Endothelial cell of umbilical vein (primary cell): ENCODE results near the gene MAP4K4. TPM values are rescaled to one million over a fixed set of nuclear protein-coding genes. Genes with fewer than 3 reads are reported as not detected.

Source experiments
- BruUV-seq: library from RNA; stranded (reverse); fragments of 400-500 nt; replicated peaks from 2 replicates; lab custom pipeline; 2021; lab: Mats Ljungman, UMichigan
- CTCF ChIA-PET: fragments of 300-600, 350-600 bp; sonication (Branson Sonifier 250); formaldehyde crosslinking; loops from one replicate; lab custom pipeline; 2021; ENCODE audit warnings: antibody characterized with exemption, inconsistent platforms; lab: Charles Lee
- POLR2A ChIA-PET: fragments of 300-600, 350-600 bp; sonication (Branson Sonifier 250); formaldehyde crosslinking; loops from one replicate; lab custom pipeline; 2021; ENCODE audit warnings: antibody characterized with exemption, inconsistent platforms; lab: Charles Lee
- DNase-seq: peaks from one replicate; pipeline ENCODE4 v3.0.0-alpha.2; 2011; ENCODE audit warnings: low read depth, low spot score
- FAIRE-seq: peaks from 2 replicates; lab custom pipeline; 2011; peaks lifted over from hg19 to GRCh38; lab: Jason Lieb, UNC
- H2AFZ ChIP-seq: 2 replicates; pipeline ENCODE4 v1.6.0; 2012; ENCODE audit warnings: low read depth, low read length, control low read depth, inconsistent platforms
- H3K27ac ChIP-seq: 2 replicates; pipeline ENCODE4 v1.5.1; 2011; ENCODE audit warnings: low read depth, mild to moderate bottlenecking, control low read depth, low read length, moderate library complexity; ENCODE audit not compliant: insufficient read depth
- H3K27me3 ChIP-seq, 2 experiments: 2 replicates each; pipeline versions ENCODE4 v1.6.0 to v1.6.1; 2011; ENCODE audit warnings: low read length in 2 of 2, mixed read lengths in 1 of 2; ENCODE audit not compliant: control insufficient read depth in 2 of 2, insufficient read depth in 2 of 2
- H3K36me3 ChIP-seq, 2 experiments: 2 replicates in 1 of 2; 3 replicates in 1 of 2; pipeline ENCODE4 v1.5.1; 2011; ENCODE audit warnings: low read length in 2 of 2, mild to moderate bottlenecking in 1 of 2, moderate library complexity in 1 of 2; ENCODE audit not compliant: control insufficient read depth in 2 of 2, insufficient read depth in 2 of 2; ENCODE audit errors: extremely low read depth in 1 of 2
- H3K4me1 ChIP-seq: 3 replicates; pipeline ENCODE4 v1.5.1; 2011; ENCODE audit warnings: mild to moderate bottlenecking, low read length; ENCODE audit not compliant: control insufficient read depth, insufficient read depth; ENCODE audit errors: extremely low read depth
- H3K4me2 ChIP-seq: 2 replicates; pipeline ENCODE4 v1.6.1; 2011; ENCODE audit warnings: low read length, control low read depth, mixed read lengths; ENCODE audit not compliant: insufficient read depth
- H3K4me3 ChIP-seq, 3 experiments: fragments of 200-600 bp in 1 of 3; sonication (generic), shearing (Covaris generic) in 1 of 3; replicated peaks in 1 of 3; 2 replicates each; pipeline ENCODE4 v1.5.1; 2011 to 2016; ENCODE audit warnings: control low read depth in 3 of 3, low read length in 3 of 3, mild to moderate bottlenecking in 2 of 3, inconsistent platforms in 1 of 3, low read depth in 1 of 3, moderate library complexity in 1 of 3; ENCODE audit not compliant: insufficient read depth in 1 of 3
- H3K79me2 ChIP-seq: 2 replicates; pipeline ENCODE4 v1.6.0; 2012; ENCODE audit warnings: low read length, inconsistent platforms; ENCODE audit not compliant: control insufficient read depth, insufficient read depth
- H3K9ac ChIP-seq: replicated peaks from 2 replicates; pipeline ENCODE3; 2011; ENCODE audit warnings: low read length, control low read depth; ENCODE audit not compliant: insufficient read depth; ENCODE audit errors: extremely low read depth
- H3K9me1 ChIP-seq: replicated peaks from 3 replicates; pipeline ENCODE4 v1.6.0; 2011; ENCODE audit warnings: mild to moderate bottlenecking, low read length; ENCODE audit not compliant: control insufficient read depth, insufficient read depth; ENCODE audit errors: extremely low read depth
- H3K9me3 ChIP-seq: replicated peaks from 2 replicates; pipeline ENCODE4 v1.5.1; 2012; ENCODE audit warnings: low read length, inconsistent platforms; ENCODE audit not compliant: control insufficient read depth, insufficient read depth
- H4K20me1 ChIP-seq: replicated peaks from 2 replicates; pipeline ENCODE3; 2011; ENCODE audit warnings: mild to moderate bottlenecking, low read length; ENCODE audit not compliant: control insufficient read depth, insufficient read depth; ENCODE audit errors: extremely low read depth
- CTCF ChIP-seq, 2 donors: IDR thresholded peaks; 1 replicate in 1 of 2; 2 replicates in 1 of 2; pipeline ENCODE4 v1.5.1; 2011; ENCODE audit warnings: low read length in 2 of 2, mild to moderate bottlenecking in 2 of 2, moderate library complexity in 2 of 2, control low read depth in 1 of 2, inconsistent platforms in 1 of 2, low read depth in 1 of 2; ENCODE audit not compliant: insufficient read depth in 1 of 2; ENCODE audit errors: extremely low read depth in 1 of 2
- EZH2 ChIP-seq: IDR thresholded peaks from 2 replicates; pipeline ENCODE4 v1.6.1; 2012; ENCODE audit warnings: borderline replicate concordance, low read depth, mild to moderate bottlenecking, moderate library complexity, low read length, inconsistent platforms; ENCODE audit not compliant: severe bottlenecking
- FOS ChIP-seq: IDR thresholded peaks from 2 replicates; pipeline ENCODE4 v1.6.1; 2011; ENCODE audit warnings: mild to moderate bottlenecking, low read length, moderate library complexity, borderline replicate concordance; ENCODE audit not compliant: insufficient read depth
- GATA2 ChIP-seq: IDR thresholded peaks from 2 replicates; pipeline ENCODE4 v1.7.0; 2011; ENCODE audit warnings: low read depth, mild to moderate bottlenecking, moderate library complexity, mixed read lengths, low read length; ENCODE audit not compliant: insufficient read length, insufficient read depth
- JUN ChIP-seq: IDR thresholded peaks from 2 replicates; pipeline ENCODE4 v1.6.1; 2011; ENCODE audit warnings: borderline replicate concordance, low read depth; ENCODE audit not compliant: insufficient read length, insufficient read depth
- MAX ChIP-seq: IDR thresholded peaks from 2 replicates; pipeline ENCODE4 v1.6.1; 2011; ENCODE audit not compliant: insufficient read depth, insufficient read length
- MYC ChIP-seq: IDR thresholded peaks from one replicate; pipeline ENCODE4 v1.6.1; 2011; ENCODE audit warnings: mild to moderate bottlenecking, low read depth, low read length
- POLR2A ChIP-seq: IDR thresholded peaks from 2 replicates; pipeline ENCODE4 v1.6.1; 2012; ENCODE audit warnings: low read depth, mild to moderate bottlenecking, control low read depth, low read length
- POLR2AphosphoS5 ChIP-seq: IDR thresholded peaks from 2 replicates; pipeline ENCODE4 v1.6.1; 2012; ENCODE audit warnings: low read depth, mild to moderate bottlenecking, control low read depth, low read length, moderate library complexity; ENCODE audit not compliant: insufficient read depth
- dilution Hi-C: fragments of 300-500 bp; cut with MboI; formaldehyde crosslinking; loops from one replicate; pipeline ENCODE4 v1.15.0; 2019; ENCODE audit warnings: low sequenced_read_pairs; ENCODE audit not compliant: extremely low pct_ligation_motif_present
- intact Hi-C: fragments of 100-400 bp; cut with micrococcal nuclease; formaldehyde crosslinking; loops from one replicate; pipeline ENCODE4 v1.10.0; 2022
- polyA plus RNA-seq, 4 experiments: library from polyadenylated mRNA; depleted of rRNA in 3 of 4; stranded (reverse) in 3 of 4; unstranded in 1 of 4; fragments of >200 nt; gene quantifications; 2 replicates each; pipeline versions ENCODE4 v1.2.1 to v1.2.3, GENCODE V29; 2011 to 2012; ENCODE audit warnings: missing spikeins in 1 of 4
- total RNA-seq: library from RNA; stranded (reverse); gene quantifications from 2 replicates; pipeline ENCODE4 v1.2.3, GENCODE V29; 2021

Gene MAP4K4
- total and polyA plus RNA-seq, 2 donors (not counting 3 experiments of a cell fraction or from before 2014, with no cell fraction given): 79.4 to 269 TPM

GRCh38 chr2:101823859-101824258 lies 126.4 kb downstream of the MAP4K4 start:
- Histone ChIP-seq H2AFZ (no peak overlapping the region), H3K9me3 (no peaks in the 10 kb centered on the region), H3K9ac (no peak overlapping the region), H3K4me1 (peaks cover 50% of the 10 kb centered on the region), H3K27ac (peak overlapping the region; percentile 30), H3K4me3 (no peak overlapping the region), H3K9me1 (no peaks in the 10 kb centered on the region), H3K4me2 (peak overlapping the region; percentile 9), H4K20me1 (peaks cover 12% of the 10 kb centered on the region), H3K27me3 (no peaks in the 10 kb centered on the region), H3K79me2 (peaks cover 97% of the 10 kb centered on the region), H3K36me3 (peaks cover 1 to 17% of the 10 kb centered on the region in 2 experiments)
- DNase-seq (no peak), FAIRE-seq (no peak)
- dilution Hi-C loops: no loop called here
- intact Hi-C loops: loop anchor here (2.0 kb wide), 4 partner anchors 53 to 305 kb away; no protein-coding TSS in a partner anchor
- BruUV-seq: no TSS peak
- ChIA-PET POLR2A (no interaction called here), CTCF (interaction anchor here (1.2 to 10.3 kb wide), 11 partner anchors 8 to 482 kb away, joined by 3 to 90 read pairs (median 7); no protein-coding TSS in a partner anchor)
- TF ChIP-seq EZH2 (no peak), CTCF (IDR thresholded peaks at IDR 0.05; ENCODE audit: extremely low read depth in 1 of 2, insufficient read depth in 1 of 2, low read depth in 1 of 2, low read length in 2 of 2) (no peak), JUN (no peak), POLR2AphosphoS5 (no peak), POLR2A (no peak), MAX (no peak), FOS (no peak), GATA2 (no peak), MYC (no peak)
